SIG-M5 treated with dmso at 0.1 percent for 504 hours (cell line): ENCODE measurements around the gene ZNF761.
"Not testable (repeated sequence)": the region's sequence is repeated elsewhere in the genome, so short reads cannot be mapped to it uniquely, and the experiment has no call there.

Experiments used
- DNase-seq: peaks from one replicate; lab custom pipeline; 2025; ENCODE audit not compliant: unreplicated experiment; lab: John Stamatoyannopoulos, UW

The ZNF761 gene

GRCh38 chr19:53431399-53432087 is at the start of gene ZNF761:
TSS of gene ZNF761 (plus strand) at chr19:53431984. CDS start at chr19:53447269, 15,285 bp downstream.
- peak; percentile 51 for DNase-seq

- no peak for DNase-seq
These were observed 43.6 kb upstream of the ZNF761 start for GRCh38 chr19:53388168-53388567.

GRCh38 chr19:53388904-53389303 is 42.9 kb upstream of the ZNF761 start:
- DNase-seq = no peak

- DNase-seq = no peak
These were observed 42.2 kb upstream of the ZNF761 start for GRCh38 chr19:53389571-53389970.

- DNase-seq = no peak
These were observed 41.8 kb upstream of the ZNF761 start for GRCh38 chr19:53389978-53390377.

GRCh38 chr19:53394522-53394973 is 37.2 kb upstream of the ZNF761 start:
- DNase-seq = no peak

GRCh38 chr19:53394974-53395839 is 36.6 kb upstream of the ZNF761 start, which contains the start of gene ZNF765:
TSS of gene ZNF765 (plus strand) at chr19:53395149. CDS start at chr19:53398016, 2,867 bp downstream.
- DNase-seq = peak; percentile 53

GRCh38 chr19:53395840-53396524 is 35.8 kb upstream of the ZNF761 start:
- not testable (repeated sequence) for DNase-seq

- no peak for DNase-seq
These were observed 35.3 kb upstream of the ZNF761 start for GRCh38 chr19:53396525-53396868.

GRCh38 chr19:53397918-53398317 is 33.9 kb upstream of the ZNF761 start:
- DNase-seq = not testable (repeated sequence)

GRCh38 chr19:53409505-53410204 is 22.1 kb upstream of the ZNF761 start:
- DNase-seq = no peak

GRCh38 chr19:53420520-53421315 is 11.1 kb upstream of the ZNF761 start:
- not testable (repeated sequence) for DNase-seq

GRCh38 chr19:53422551-53422950 is 9.2 kb upstream of the ZNF761 start:
- DNase-seq = no peak

- DNase-seq = not testable (repeated sequence)
These were observed 8.7 kb upstream of the ZNF761 start for GRCh38 chr19:53423074-53423473.

GRCh38 chr19:53423680-53424079 is 8.1 kb upstream of the ZNF761 start:
- DNase-seq = not testable (repeated sequence)

- DNase-seq = peak; percentile 11
These were observed 6.7 kb upstream of the ZNF761 start for GRCh38 chr19:53424968-53425597.

GRCh38 chr19:53432088-53432661 is 391 bp downstream of the ZNF761 start:
- DNase-seq = no peak

- not testable (repeated sequence) for DNase-seq
These were observed 12.0 kb downstream of the ZNF761 start for GRCh38 chr19:53443809-53444208.

- DNase-seq = not testable (repeated sequence)
These were observed 15.4 kb downstream of the ZNF761 start for GRCh38 chr19:53447196-53447595.
